ENCODE measurements around the gene FUT3. TPM values are rescaled to one million over a fixed set of nuclear protein-coding genes. Genes with fewer than 3 reads are reported as not detected.

Gene FUT3
- total and polyA plus RNA-seq, 2 of the 8 experiments (the other 6 are each of a cell fraction or from before 2014, with no cell fraction given): 0.15 to 0.63 TPM

DNA sequence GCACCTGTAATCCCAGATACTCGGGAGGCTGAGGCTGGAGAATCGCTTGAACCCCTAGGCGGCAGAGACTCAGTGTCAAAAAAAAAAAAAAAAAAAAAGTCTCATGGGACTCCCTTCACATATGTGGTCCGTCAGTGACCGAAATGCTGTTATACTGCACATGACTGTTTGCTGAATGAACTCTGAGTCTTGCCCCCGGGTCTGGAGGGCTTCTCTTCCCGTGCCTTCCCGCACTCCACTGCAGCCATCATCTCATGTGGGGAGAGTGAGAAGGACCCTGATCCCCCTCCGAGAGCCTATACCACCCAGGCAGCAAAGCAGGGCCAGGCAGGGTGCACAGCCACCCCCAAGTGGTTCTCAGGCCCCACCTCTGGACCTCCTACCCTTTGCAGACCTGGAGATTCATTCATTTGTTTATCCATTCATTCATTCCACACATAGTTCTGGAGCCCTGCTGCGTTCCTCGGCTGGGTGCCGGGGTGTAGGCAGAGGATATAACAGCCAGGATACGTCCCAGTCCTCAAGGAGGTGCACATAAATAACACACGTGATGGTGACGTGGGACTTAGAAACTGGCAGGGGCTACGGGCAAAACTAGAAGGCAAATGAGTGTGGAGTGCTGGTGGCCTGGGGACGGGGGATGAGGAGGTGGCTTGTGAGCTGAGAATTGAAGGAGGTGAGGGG is 38.2 kb upstream of the FUT3 start:
- Histone ChIP-seq H2AFZ (ENCODE audit: low read length) (no peak overlapping the region), H3K18ac (ENCODE audit: extremely low read depth, low read length) (no peak overlapping the region; the same call in 1 of the 2 replicates), H2BK120ac (replicated peaks; ENCODE audit: low read depth, low read length) (no peak overlapping the region), H2BK15ac (ENCODE audit: low read length) (no peak overlapping the region), H2BK20ac (ENCODE audit: low read length) (no peak overlapping the region), H3K79me1 (ENCODE audit: low read depth, low read length) (no peaks in the 10 kb centered on the region), H4K5ac (ENCODE audit: insufficient read length, low read depth, low read length) (no peak overlapping the region), H4K20me1 (replicated peaks in 1 of 2; ENCODE audit: control insufficient read depth in 1 of 2, insufficient read depth in 2 of 2, low read length in 2 of 2) (peaks cover 0 to 4% of the 10 kb centered on the region in 2 experiments), H2AK5ac (ENCODE audit: low read depth, low read length) (no peak overlapping the region), H3K36me3 (ENCODE audit: control insufficient read depth in 2 of 4, insufficient read depth in 4 of 4, low read length in 3 of 4) (no peaks in the 10 kb centered on the region), H2BK12ac (ENCODE audit: low read depth, low read length) (0 out of 2 replicates have a peak overlapping the region, but pooled peaks have one; percentile 60), H3K14ac (ENCODE audit: insufficient read length) (no peak overlapping the region), H3K4me3 (ENCODE audit: extremely low read depth in 1 of 4, insufficient read depth in 2 of 4, low read depth in 3 of 4, low read length in 4 of 4) (no peak overlapping the region), H3K79me2 (ENCODE audit: control insufficient read depth in 1 of 2, insufficient read depth in 2 of 2, low read length in 2 of 2) (no peaks in the 10 kb centered on the region), H2BK5ac (ENCODE audit: low read depth, low read length) (no peak overlapping the region), H3K4me2 (ENCODE audit: insufficient read depth in 1 of 2, low read depth in 2 of 2, low read length in 2 of 2) (no peak overlapping the region), H3K23ac (ENCODE audit: insufficient read length) (no peak overlapping the region), H3K27ac (ENCODE audit: low read depth, low read length) (no peak overlapping the region), H3K56ac (replicated peaks; ENCODE audit: insufficient read length, low read depth, low read length) (no peak overlapping the region), H3K9ac (replicated peaks in 1 of 4; ENCODE audit: extremely low read depth in 1 of 4, low read depth in 3 of 4, low read length in 3 of 4) (no peak overlapping the region), H3K27me3 (replicated peaks in 1 of 4; ENCODE audit: control insufficient read depth in 3 of 4, extremely low read depth in 1 of 4, insufficient read depth in 3 of 4, low read length in 3 of 4) (peaks cover 0 to 3% (median 0%) of the 10 kb centered on the region in 4 experiments; a peak in 3 of 7 replicates), H3K4me1 (replicated peaks in 1 of 4; ENCODE audit: control insufficient read depth in 3 of 4, insufficient read depth in 4 of 4, low read length in 3 of 4) (peaks cover 0 to 11% (median 4%) of the 10 kb centered on the region in 4 experiments; a peak in 5 of 7 replicates), H3K23me2 (ENCODE audit: low read depth, low read length) (no peaks in the 10 kb centered on the region), H4K91ac (replicated peaks; ENCODE audit: insufficient read length, low read length) (no peak overlapping the region), H3K9me3 (ENCODE audit: insufficient read depth in 2 of 2, low read depth in 1 of 2, low read length in 1 of 2) (no peaks in the 10 kb centered on the region), H3K4ac (replicated peaks; ENCODE audit: insufficient read length, low read depth, low read length) (no peak overlapping the region), H4K8ac (ENCODE audit: extremely low read depth, insufficient read depth, low read length) (no peak overlapping the region)
- DNase-seq (ENCODE audit: low read depth in 1 of 2, low spot score in 2 of 2) (no peak), FAIRE-seq (no peak)
- POLR2A ChIA-PET (ENCODE audit: partially characterized antibody): interaction anchor here (0.9 to 5.3 kb wide), 4 partner anchors 8 to 85 kb away, joined by 3 to 43 read pairs (median 20); partner anchors contain the start of gene NRTN
- 85% methylated on average over 17 of the region's 17 CpGs; no CpG with 5 or more reads in 1 of the 2 experiments for WGBS, 2 experiments (ENCODE audit: extremely low coverage in 1 of 2, insufficient coverage in 1 of 2, insufficient read length in 1 of 2, insufficient replicate concordance in 2 of 2, low coverage in 1 of 2, low lambda C conversion rate in 2 of 2, missing lambda C conversion rate in 1 of 2)
- CTCF ChIA-PET (ENCODE audit: partially characterized antibody): interaction anchor here (0.7 to 3.5 kb wide), 4 partner anchors 82 to 95 kb away, joined by 3 to 31 read pairs (median 7); partner anchors contain the start of gene NRTN
- TF ChIP-seq RAD21 (IDR thresholded peaks at IDR 0.05 in 1 of 2, conservative IDR thresholded peaks at IDR 0.05 in 1 of 2; ENCODE audit: low read depth in 2 of 2, low read length in 2 of 2): no peak
- TF ChIP-seq CHD1 (IDR thresholded peaks at IDR 0.05; ENCODE audit: low read depth, low read length): no peak
- no peak for TF ChIP-seq ATF2 (IDR thresholded peaks at IDR 0.05; ENCODE audit: low read length)
- TF ChIP-seq BRCA1 (IDR thresholded peaks at IDR 0.05; ENCODE audit: low read depth, low read length): no peak

Measured in H1 (cell line).